CD4-positive, alpha-beta memory T cell (primary cell): Measurements from ENCODE around the gene EHD4. TPM values are rescaled to one million over a fixed set of nuclear protein-coding genes. Genes with fewer than 3 reads are reported as not detected.

Source experiments
- CTCF ChIA-PET: fragments of 350-600 bp; sonication (Branson Sonifier 250); formaldehyde crosslinking; loops from one replicate; lab custom pipeline; 2021; ENCODE audit warnings: inconsistent platforms; ENCODE audit not compliant: partially characterized antibody; lab: Charles Lee
- POLR2A ChIA-PET: fragments of 350-600 bp; sonication (Branson Sonifier 250); formaldehyde crosslinking; loops from one replicate; lab custom pipeline; 2021; ENCODE audit not compliant: partially characterized antibody; lab: Charles Lee
- DNase-seq, 5 donors: peaks; one replicate each; pipeline versions ENCODE4 v3.0.0 to v3.0.0-alpha.2; 2020 to 2022; ENCODE audit warnings: mixed read lengths in 1 of 5
- H3K27ac ChIP-seq: one replicate; pipeline ENCODE4 v1.7.0; 2013; ENCODE audit warnings: low read depth, low read length
- H3K27me3 ChIP-seq: 2 replicates; pipeline ENCODE4 v1.7.0; 2013; ENCODE audit warnings: mild to moderate bottlenecking, low read length, moderate library complexity; ENCODE audit not compliant: insufficient read depth
- H3K36me3 ChIP-seq: 2 replicates; pipeline ENCODE4 v1.7.0; 2013; ENCODE audit warnings: mild to moderate bottlenecking, low read length, moderate library complexity; ENCODE audit not compliant: insufficient read depth
- H3K4me1 ChIP-seq: 2 replicates; pipeline ENCODE4 v1.7.0; 2013; ENCODE audit warnings: mild to moderate bottlenecking, low read length, moderate library complexity; ENCODE audit not compliant: insufficient read depth
- H3K4me3 ChIP-seq, 2 donors: one replicate each; pipeline ENCODE4 v1.7.0; 2013; ENCODE audit warnings: low read length in 2 of 2, mild to moderate bottlenecking in 1 of 2
- H3K9me3 ChIP-seq, 2 donors: one replicate each; pipeline ENCODE4 v1.7.0; 2013; ENCODE audit warnings: low read length in 2 of 2, control low read depth in 1 of 2; ENCODE audit not compliant: control insufficient read depth in 1 of 2
- H3K27ac Mint-ChIP-seq, 7 donors: one replicate each; pipeline ENCODE4 v1.8.0; 2020 to 2021; ENCODE audit warnings: mixed read lengths in 7 of 7, mild to moderate bottlenecking in 6 of 7, inconsistent platforms in 3 of 7, moderate library complexity in 3 of 7
- H3K27me3 Mint-ChIP-seq, 2 donors: one replicate each; pipeline ENCODE4 v1.8.0; 2020 to 2021; ENCODE audit warnings: mixed read lengths in 2 of 2
- H3K36me3 Mint-ChIP-seq, 2 donors: one replicate each; pipeline ENCODE4 v1.8.0; 2020 to 2021; ENCODE audit warnings: mixed read lengths in 2 of 2, inconsistent platforms in 1 of 2, mild to moderate bottlenecking in 1 of 2
- H3K4me1 Mint-ChIP-seq, 4 donors: one replicate each; pipeline ENCODE4 v1.8.0; 2020 to 2021; ENCODE audit warnings: mixed read lengths in 4 of 4, mild to moderate bottlenecking in 1 of 4
- H3K4me3 Mint-ChIP-seq, 8 donors: one replicate each; pipeline ENCODE4 v1.8.0; 2020 to 2021; ENCODE audit warnings: mixed read lengths in 8 of 8, mild to moderate bottlenecking in 7 of 8, moderate library complexity in 6 of 8, inconsistent platforms in 3 of 8
- H3K9me3 Mint-ChIP-seq, 8 donors: one replicate each; pipeline ENCODE4 v1.8.0; 2020 to 2021; ENCODE audit warnings: mixed read lengths in 8 of 8, mild to moderate bottlenecking in 5 of 8, inconsistent platforms in 3 of 8, moderate library complexity in 1 of 8
- intact Hi-C: fragments of 100-400 bp; cut with micrococcal nuclease; formaldehyde crosslinking; loops from one replicate; pipeline ENCODE4 v1.15.1; 2023
- polyA plus RNA-seq, 2 donors: library from polyadenylated mRNA; unstranded; fragments of 300-500 nt; fragmentation: Illumina TruSeq; gene quantifications; one replicate each; pipeline ENCODE4 v1.2.3, GENCODE V29; 2021
- total RNA-seq, 2 experiments: library from RNA; stranded (reverse); gene quantifications; one replicate each; pipeline ENCODE4 v1.2.3, GENCODE V29; 2021

Gene EHD4
- total and polyA plus RNA-seq, 4 experiments from 2014 or later = 13.9 to 16.4 (median 15.4) TPM

- Mint-ChIP-seq H3K27me3 (no peaks in the 10 kb centered on the region), H3K27ac (no peak overlapping the region), H3K36me3 (peaks cover 0 to 16% of the 10 kb centered on the region in 2 donors), H3K4me1 (peaks cover 0 to 2% (median 0%) of the 10 kb centered on the region in 4 donors), H3K9me3 (no peaks in the 10 kb centered on the region), H3K4me3 (no peak overlapping the region)
- POLR2A ChIA-PET = interaction anchor here (0.8 to 1.6 kb wide), 7 partner anchors 13 to 43 kb away, joined by 3 to 5 read pairs (median 3); partner anchors contain the start of gene JMJD7
- H3K4me1 ChIP-seq = no peaks in the 10 kb centered on the region
- no peaks in the 10 kb centered on the region for H3K9me3 ChIP-seq
- intact Hi-C loops = no loop called here
- no peak overlapping the region for H3K4me3 ChIP-seq
- no peak for DNase-seq
- CTCF ChIA-PET = interaction anchor here (3.3 to 4.0 kb wide), 2 partner anchors 52 to 78 kb away, joined by 12 to 19 read pairs; partner anchors contain the start of gene MAPKBP1
- no peaks in the 10 kb centered on the region for H3K27me3 ChIP-seq
- H3K27ac ChIP-seq = no peak overlapping the region
- H3K36me3 ChIP-seq = peaks cover 8% of the 10 kb centered on the region
These were observed 120.5 kb downstream of the EHD4 start for GRCh38 chr15:41851755-41852370.

- Histone ChIP-seq H3K27me3 (no peaks in the 10 kb centered on the region), H3K9me3 (no peaks in the 10 kb centered on the region), H3K4me3 (no peak overlapping the region), H3K4me1 (no peaks in the 10 kb centered on the region), H3K27ac (no peak overlapping the region), H3K36me3 (peaks cover 8% of the 10 kb centered on the region)
- no peak overlapping the region for H3K4me3 Mint-ChIP-seq
- H3K27me3 Mint-ChIP-seq = no peaks in the 10 kb centered on the region
- H3K36me3 Mint-ChIP-seq = peaks cover 0 to 21% of the 10 kb centered on the region in 2 donors
- DNase-seq = no peak
- intact Hi-C loops = no loop called here
- POLR2A ChIA-PET = interaction anchor here (0.8 to 1.6 kb wide), 7 partner anchors 19 to 44 kb away, joined by 3 to 5 read pairs (median 3); partner anchors contain the start of gene JMJD7
- peaks cover 0 to 2% (median 0%) of the 10 kb centered on the region in 4 donors for H3K4me1 Mint-ChIP-seq
- CTCF ChIA-PET = interaction anchor here (0.8 to 4.0 kb wide), 4 partner anchors 26 to 86 kb away, joined by 3 to 19 read pairs (median 8); partner anchors contain the start of gene MAPKBP1
- peak overlapping the region in 1 of 7 donors; percentile 47 for H3K27ac Mint-ChIP-seq
- H3K9me3 Mint-ChIP-seq = no peaks in the 10 kb centered on the region
These were observed 121.2 kb downstream of the EHD4 start for GRCh38 chr15:41851167-41851523.

GRCh38 chr15:41850482-41851166 lies 121.7 kb downstream of the EHD4 start:
- intact Hi-C loops = no loop called here
- Mint-ChIP-seq H3K4me1 (peaks cover 0 to 2% (median 0%) of the 10 kb centered on the region in 4 donors), H3K36me3 (peaks cover 0 to 23% of the 10 kb centered on the region in 2 donors), H3K9me3 (no peaks in the 10 kb centered on the region), H3K27ac (peak overlapping the region in 3 of 7 donors; percentile 23 to 68 (median 61)), H3K27me3 (no peaks in the 10 kb centered on the region), H3K4me3 (no peak overlapping the region)
- no peaks in the 10 kb centered on the region for H3K27me3 ChIP-seq
- POLR2A ChIA-PET = interaction anchor here (1.0 to 1.6 kb wide), 5 partner anchors 19 to 45 kb away, joined by 3 to 5 read pairs (median 4); partner anchors contain the start of gene JMJD7
- DNase-seq = no peak
- H3K9me3 ChIP-seq = no peaks in the 10 kb centered on the region
- no peak overlapping the region for H3K27ac ChIP-seq
- peaks cover 8% of the 10 kb centered on the region for H3K36me3 ChIP-seq
- H3K4me3 ChIP-seq = no peak overlapping the region
- CTCF ChIA-PET = interaction anchor here (0.8 to 4.0 kb wide), 4 partner anchors 25 to 87 kb away, joined by 3 to 19 read pairs (median 8); partner anchors contain the start of gene MAPKBP1
- no peaks in the 10 kb centered on the region for H3K4me1 ChIP-seq

GRCh38 chr15:41849861-41850260 lies 122.5 kb downstream of the EHD4 start:
- no peak overlapping the region for H3K4me3 Mint-ChIP-seq
- H3K4me1 Mint-ChIP-seq = peaks cover 0 to 2% (median 0%) of the 10 kb centered on the region in 4 donors
- H3K36me3 Mint-ChIP-seq = peaks cover 0 to 26% of the 10 kb centered on the region in 2 donors
- CTCF ChIA-PET = interaction anchor here (1.5 to 4.0 kb wide), 3 partner anchors 24 to 76 kb away, joined by 3 to 19 read pairs (median 12); partner anchors contain the start of gene MAPKBP1
- Histone ChIP-seq H3K4me1 (no peaks in the 10 kb centered on the region), H3K9me3 (no peaks in the 10 kb centered on the region), H3K36me3 (peaks cover 12% of the 10 kb centered on the region), H3K4me3 (no peak overlapping the region), H3K27me3 (no peaks in the 10 kb centered on the region), H3K27ac (no peak overlapping the region)
- POLR2A ChIA-PET = interaction anchor here (1.0 kb wide), 2 partner anchors 18 to 45 kb away, joined by 3 to 4 read pairs; no protein-coding TSS in a partner anchor
- intact Hi-C loops = no loop called here
- H3K9me3 Mint-ChIP-seq = no peaks in the 10 kb centered on the region
- DNase-seq = no peak
- H3K27me3 Mint-ChIP-seq = no peaks in the 10 kb centered on the region
- peak overlapping the region in 4 of 7 donors; percentile 7 to 68 (median 36) for H3K27ac Mint-ChIP-seq

- intact Hi-C loops = no loop called here
- H3K27me3 ChIP-seq = no peaks in the 10 kb centered on the region
- H3K4me1 ChIP-seq = no peaks in the 10 kb centered on the region
- Mint-ChIP-seq H3K9me3 (no peaks in the 10 kb centered on the region), H3K36me3 (peaks cover 0 to 30% of the 10 kb centered on the region in 2 donors), H3K27ac (peak overlapping the region in 3 of 7 donors; percentile 18 to 80 (median 69)), H3K27me3 (no peaks in the 10 kb centered on the region), H3K4me3 (no peak overlapping the region), H3K4me1 (peaks cover 0 to 2% (median 0%) of the 10 kb centered on the region in 4 donors)
- H3K36me3 ChIP-seq = peaks cover 18% of the 10 kb centered on the region
- H3K9me3 ChIP-seq = no peaks in the 10 kb centered on the region
- no peak for DNase-seq
- no peak overlapping the region for H3K27ac ChIP-seq
- H3K4me3 ChIP-seq = no peak overlapping the region
- ChIA-PET CTCF (no interaction called here), POLR2A (no interaction called here)
These were observed 123.2 kb downstream of the EHD4 start for GRCh38 chr15:41849204-41849603.

- Histone ChIP-seq H3K27ac (no peak overlapping the region), H3K27me3 (no peaks in the 10 kb centered on the region), H3K36me3 (peaks cover 18% of the 10 kb centered on the region), H3K4me3 (no peak overlapping the region), H3K4me1 (no peaks in the 10 kb centered on the region), H3K9me3 (no peaks in the 10 kb centered on the region)
- H3K36me3 Mint-ChIP-seq = peaks cover 0 to 30% of the 10 kb centered on the region in 2 donors
- peaks cover 0 to 2% (median 0%) of the 10 kb centered on the region in 4 donors for H3K4me1 Mint-ChIP-seq
- no peaks in the 10 kb centered on the region for H3K27me3 Mint-ChIP-seq
- H3K4me3 Mint-ChIP-seq = no peak overlapping the region
- POLR2A ChIA-PET = no interaction called here
- intact Hi-C loops = no loop called here
- peak overlapping the region in 2 of 7 donors; percentile 36 to 72 for H3K27ac Mint-ChIP-seq
- no peak for DNase-seq
- H3K9me3 Mint-ChIP-seq = no peaks in the 10 kb centered on the region
- CTCF ChIA-PET = no interaction called here
These were observed 123.7 kb downstream of the EHD4 start for GRCh38 chr15:41848631-41849030.

- intact Hi-C loops = no loop called here
- no peak overlapping the region for H3K4me3 Mint-ChIP-seq
- Histone ChIP-seq H3K4me1 (no peaks in the 10 kb centered on the region), H3K4me3 (no peak overlapping the region), H3K27me3 (no peaks in the 10 kb centered on the region), H3K36me3 (peaks cover 18% of the 10 kb centered on the region), H3K27ac (no peak overlapping the region), H3K9me3 (no peaks in the 10 kb centered on the region)
- H3K27ac Mint-ChIP-seq = peak overlapping the region in 1 of 7 donors; percentile 72
- DNase-seq = no peak
- ChIA-PET POLR2A (no interaction called here), CTCF (interaction anchor here (1.7 kb wide), 1 partner anchor 16 kb away, joined by 3 read pairs; no protein-coding TSS in a partner anchor)
- H3K27me3 Mint-ChIP-seq = no peaks in the 10 kb centered on the region
- H3K9me3 Mint-ChIP-seq = no peaks in the 10 kb centered on the region
- H3K36me3 Mint-ChIP-seq = peaks cover 0 to 30% of the 10 kb centered on the region in 2 donors
- peaks cover 0 to 2% (median 0%) of the 10 kb centered on the region in 4 donors for H3K4me1 Mint-ChIP-seq
These were observed 124.4 kb downstream of the EHD4 start for GRCh38 chr15:41847981-41848380.
